ENCODE data around the gene FAM118A.
"Not testable (repeated sequence)": the region's sequence is repeated elsewhere in the genome, so short reads cannot be mapped to it uniquely, and the experiment has no call there.

FAM118A gene

DNA sequence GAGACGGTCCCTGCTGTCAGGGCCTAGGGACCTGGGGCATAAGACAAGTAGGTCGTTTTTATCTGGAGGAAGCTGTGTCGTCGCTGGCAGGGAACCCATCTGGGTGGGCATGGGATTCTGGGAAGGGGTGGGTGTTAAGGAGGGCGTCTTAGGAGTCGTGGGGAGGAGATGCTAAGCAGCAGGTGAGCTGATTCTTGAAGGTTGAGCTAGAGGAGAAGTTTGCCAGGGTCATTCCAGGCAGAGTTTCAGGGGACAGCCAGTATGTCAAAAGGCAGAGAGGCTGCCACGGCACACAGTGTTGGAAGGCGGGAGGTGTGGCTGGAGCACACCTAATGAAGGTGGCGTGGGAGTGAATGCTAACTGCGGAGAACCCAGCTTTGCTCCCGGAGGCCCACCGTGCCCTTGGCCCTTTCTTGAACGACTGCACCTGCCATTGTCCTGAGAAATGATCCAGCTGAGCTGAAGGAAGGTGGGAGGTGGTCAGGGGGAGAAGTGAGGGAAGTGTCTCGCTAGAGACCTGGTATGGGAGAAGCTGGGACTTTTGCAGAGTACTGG is 1.3 kb downstream of the FAM118A start:
- DNase-seq = no peak

DNA sequence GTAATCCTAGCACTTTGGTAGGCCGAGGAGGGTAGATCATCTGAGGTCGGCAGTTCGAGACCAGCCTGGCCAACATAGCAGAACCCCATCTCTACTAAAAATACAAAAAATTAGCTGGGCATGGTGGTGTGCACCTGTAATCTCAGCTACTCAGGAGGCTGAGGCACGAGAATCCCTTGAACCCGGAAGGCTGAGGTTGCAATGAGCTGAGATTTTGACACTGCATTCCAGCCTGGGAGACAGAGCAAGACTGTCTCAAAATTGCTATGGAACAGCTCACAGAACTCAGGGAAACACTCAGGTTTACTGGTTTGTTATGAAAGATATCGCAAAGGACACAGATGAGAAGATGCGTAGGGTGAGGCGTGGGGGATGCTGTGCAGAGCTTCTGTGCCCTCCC is 2.7 kb downstream of the FAM118A start:
- no peak for DNase-seq

DNA sequence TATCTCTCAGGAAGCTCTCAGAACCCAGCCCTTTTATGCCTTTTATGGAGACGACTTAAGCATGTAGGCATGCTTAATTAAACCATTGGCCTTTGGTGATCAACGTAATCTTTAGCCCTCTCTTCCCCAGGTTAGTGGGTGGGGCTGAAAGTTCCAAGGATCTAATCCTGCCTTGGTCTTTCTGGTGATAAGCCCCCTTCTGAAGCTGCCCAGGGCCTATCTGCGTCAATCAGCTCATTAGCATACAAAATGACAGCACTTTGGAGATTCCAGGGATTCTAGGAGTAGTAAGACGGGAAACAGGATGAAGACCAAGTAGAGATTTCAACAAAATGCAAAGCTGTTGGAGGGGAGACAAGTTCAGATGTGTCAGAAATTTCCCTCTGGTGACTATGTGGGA is 3.1 kb downstream of the FAM118A start:
- DNase-seq = no peak

DNA sequence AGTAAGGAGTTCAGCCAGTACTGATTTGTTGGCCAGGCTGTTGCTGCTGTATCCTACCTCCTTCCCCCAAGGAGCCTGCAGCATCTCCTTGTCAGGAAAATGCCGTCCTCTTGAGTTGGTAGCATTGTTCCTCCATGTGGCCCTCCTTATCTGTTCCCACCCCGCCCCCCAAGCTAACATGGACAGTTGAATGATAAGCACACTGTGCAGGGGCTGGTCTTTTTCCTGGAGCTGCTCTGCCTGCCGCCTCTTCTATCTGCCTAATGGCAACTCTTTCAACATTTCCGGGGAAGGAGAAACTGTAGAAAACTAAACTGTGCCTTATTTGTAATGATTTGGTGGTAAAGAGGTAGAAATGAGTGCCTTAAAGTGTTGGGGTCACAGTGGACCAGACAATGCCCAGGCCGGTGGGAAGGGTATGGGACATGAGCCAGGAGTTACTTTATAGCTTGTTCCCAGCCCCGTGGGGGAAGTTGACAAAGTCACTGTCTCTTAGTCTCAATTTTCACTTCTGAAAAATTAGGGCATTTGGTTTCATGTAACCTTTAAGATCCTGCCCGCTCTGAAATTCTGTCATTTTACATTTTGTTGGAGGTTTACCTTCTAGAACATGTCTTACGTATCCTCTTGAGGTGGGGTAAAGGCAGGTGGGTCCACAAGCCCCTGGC is 4.5 kb downstream of the FAM118A start:
- DNase-seq = no peak

DNA sequence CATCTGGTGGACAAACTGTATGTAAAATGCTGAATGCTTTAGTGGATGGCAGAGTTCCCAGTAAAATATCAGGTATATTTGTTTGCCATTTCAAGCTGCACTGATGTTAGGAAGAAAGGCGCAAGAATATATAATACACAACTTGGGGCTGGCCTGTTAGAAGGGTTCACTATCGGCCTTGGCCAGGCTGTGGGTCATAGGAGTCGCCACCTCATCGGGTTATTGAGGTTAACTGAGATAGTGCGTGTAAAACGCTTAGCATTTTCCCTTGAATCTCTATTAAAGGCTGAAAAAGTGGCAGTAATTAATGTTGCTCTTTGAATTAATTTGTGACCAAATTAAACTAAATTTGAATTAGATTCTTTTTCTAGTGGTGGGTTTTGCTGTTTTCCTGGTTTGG is 5.1 kb downstream of the FAM118A start:
- no peak for DNase-seq

DNA sequence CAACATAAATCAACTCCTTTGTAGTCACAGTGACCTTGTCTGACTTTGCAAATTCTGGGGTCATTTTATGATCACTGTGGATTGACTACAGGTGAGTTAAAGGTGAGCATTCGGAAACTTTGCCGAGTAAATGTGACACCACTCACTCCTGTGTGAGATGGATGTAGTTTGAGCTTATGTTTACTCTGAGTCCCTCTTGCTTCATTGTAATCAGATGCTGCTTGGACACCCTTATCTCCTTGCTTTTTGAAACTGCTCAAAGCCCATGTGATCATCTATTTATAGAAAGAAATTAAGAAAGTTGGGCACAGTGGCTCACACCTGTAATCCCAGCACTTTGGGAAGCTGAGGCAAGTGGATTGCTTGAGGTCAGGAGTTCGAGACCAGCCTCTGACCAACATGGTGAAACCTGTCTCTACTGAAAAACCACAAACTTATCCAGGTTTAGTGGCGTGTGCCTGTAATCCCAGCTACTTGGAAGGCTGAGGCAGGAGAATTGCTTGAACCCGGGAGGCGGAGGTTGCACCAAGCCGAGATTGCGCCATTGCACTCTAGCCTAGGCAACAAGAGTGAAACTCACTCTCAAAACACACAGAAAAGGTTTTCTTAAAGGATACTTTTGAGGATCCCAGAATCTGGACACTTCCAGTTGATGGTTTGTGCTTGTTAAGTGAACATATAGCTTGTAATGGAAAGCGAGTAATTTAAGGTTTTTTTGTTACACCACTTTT is 7.2 kb downstream of the FAM118A start:
- DNase-seq = no peak

DNA sequence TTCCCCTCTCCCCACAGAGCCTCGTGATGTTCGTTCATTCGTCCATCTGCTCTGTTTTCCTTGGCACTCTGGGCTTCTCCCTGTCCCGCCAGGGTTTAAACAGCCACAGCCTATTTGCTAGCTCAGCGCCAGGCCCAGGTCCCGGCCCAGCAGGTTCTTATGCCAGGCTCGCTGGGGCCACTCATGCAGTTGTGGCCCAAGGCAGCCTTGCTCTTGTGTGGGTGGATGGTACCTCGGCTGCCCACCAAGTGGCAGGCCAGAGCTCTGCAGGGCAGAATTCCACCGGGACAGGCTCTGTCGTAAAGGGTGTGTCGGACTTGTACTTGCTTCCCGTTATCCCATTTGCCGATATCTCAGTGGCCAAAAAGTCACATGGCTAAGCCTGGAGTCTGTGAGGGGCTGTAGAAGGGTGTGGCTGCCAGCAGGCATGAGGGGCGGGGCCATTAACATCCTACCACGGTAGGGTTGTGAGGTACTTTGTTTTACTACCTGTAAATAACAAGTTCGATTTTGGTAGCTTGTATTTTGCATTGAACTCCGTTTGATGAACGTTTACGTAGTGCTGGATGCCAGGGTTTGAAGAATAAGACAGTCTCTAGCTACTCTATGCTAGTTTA is 7.9 kb downstream of the FAM118A start:
- peak; percentile 75 for DNase-seq

DNA sequence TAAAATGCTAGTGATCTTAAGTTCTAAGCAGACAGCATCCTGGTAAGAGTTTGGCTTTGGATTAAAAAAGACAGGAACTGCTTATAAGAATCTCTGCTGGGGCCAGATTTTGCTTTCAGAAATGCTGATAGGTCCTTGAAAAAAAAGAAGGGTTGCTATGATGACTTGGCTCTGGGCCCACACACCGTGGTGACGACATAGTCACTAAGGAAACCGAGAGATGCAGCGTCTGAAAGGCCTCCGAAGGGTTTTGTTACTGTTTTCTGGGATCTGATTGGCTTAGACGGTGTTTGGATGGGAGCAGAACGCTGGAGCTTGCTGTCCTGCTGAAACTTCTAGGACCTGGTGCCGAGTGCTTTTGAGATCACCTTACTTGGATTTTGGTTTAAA is 8.4 kb downstream of the FAM118A start:
- peak; percentile 92 for DNase-seq

DNA sequence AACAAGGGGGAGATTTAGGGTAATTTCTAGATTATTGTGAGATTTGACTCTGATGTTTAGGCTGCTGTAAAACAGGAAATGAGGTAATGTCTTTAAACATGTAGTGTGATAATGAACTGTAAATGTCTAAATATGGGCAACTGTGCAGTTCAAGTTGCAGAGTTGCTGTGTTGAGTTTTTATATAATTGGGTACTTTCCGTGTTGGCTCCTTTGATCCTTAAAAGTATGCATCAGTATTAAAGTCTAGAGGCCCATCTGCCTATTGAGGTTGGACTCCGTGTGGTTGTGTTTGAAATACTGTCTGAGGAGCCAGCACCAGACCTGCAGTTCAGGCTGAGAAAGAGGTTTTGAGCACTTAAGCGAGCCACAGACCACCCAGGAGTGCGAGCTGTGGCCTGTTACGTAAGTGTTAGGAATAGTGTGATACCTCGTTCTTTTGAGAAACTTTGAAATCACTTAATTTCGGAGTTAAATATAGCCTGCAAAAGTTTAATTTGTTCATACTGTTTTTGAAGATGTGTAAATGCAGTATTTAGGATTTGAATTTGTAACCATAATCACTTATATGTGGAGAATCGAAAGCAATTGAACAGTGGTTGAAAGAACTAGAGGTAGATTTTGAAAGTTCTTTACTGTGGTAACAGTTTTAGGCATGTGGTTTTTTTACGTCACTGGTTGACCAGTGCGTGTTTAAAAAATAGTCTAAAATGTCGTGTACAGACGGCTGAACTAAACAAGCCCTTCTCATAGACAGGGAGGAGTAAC is 9.0 kb downstream of the FAM118A start:
- no peak for DNase-seq

DNA sequence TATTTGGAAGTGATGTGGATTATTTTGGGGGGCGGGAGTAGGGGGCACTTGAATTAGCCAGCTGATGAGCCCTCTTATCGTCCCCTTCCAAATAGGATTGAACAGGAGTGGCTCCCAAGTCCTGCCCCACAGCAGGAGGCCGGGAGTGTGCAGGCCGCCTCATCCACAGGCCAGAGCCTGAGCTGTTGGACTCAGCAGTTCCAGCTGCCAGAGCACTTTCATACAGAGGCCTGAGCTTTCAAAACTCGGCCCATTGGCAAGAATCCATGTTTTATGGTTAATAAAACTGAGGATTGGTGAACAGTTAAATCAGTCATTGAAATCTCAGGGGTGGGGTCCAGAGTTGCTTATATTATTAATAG is 9.6 kb downstream of the FAM118A start:
- DNase-seq = no peak

DNA sequence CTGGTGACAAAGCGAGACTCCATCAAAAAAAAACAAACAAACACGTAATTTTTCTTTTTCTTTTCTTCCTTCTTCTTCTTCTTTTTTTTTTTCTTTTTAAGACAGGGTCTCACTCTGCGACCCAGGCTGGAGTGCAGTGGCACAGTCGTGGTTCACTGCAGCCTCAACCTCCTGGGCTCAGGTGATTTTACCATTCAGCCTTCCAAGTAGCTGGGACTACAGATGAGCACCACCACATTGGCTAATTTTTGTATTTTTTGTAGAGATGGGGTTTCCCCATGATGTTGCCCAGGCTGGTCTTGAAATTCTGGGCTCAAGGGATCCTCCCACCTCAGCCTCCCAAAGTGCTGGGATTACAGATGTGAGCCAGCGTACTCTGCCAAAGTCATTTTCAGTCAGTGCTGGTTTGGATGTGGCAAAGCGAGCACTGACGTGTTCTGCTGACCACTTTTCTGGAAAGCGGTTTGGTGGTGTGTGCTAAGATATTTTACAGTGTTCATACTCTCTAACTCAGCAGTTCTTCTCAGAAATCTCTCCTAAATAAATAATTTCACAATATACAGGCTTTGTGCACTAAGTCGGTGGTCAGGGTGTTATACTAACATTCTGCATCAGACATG is 10.7 kb downstream of the FAM118A start:
- DNase-seq = no peak

DNA sequence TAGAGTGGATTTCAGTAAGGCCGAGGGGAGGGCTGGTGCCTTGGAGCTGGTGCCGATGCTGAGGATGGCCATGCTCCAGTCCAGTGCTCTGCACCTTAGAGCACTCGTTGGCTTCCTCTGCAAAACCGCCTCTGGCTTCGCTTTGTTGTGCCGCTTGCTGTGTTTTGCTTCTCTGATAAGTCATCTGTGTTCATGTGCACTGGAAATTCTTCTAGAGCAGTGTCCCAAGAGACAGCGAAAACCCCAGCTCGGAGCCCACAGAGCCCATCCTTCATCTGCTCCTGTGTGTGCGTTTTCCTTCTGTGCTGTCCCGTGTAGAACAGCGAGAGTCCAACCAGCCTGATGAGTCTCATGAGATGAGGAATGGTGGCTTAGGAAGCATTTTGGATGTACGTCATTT is 12.1 kb downstream of the FAM118A start:
- no peak for DNase-seq

DNA sequence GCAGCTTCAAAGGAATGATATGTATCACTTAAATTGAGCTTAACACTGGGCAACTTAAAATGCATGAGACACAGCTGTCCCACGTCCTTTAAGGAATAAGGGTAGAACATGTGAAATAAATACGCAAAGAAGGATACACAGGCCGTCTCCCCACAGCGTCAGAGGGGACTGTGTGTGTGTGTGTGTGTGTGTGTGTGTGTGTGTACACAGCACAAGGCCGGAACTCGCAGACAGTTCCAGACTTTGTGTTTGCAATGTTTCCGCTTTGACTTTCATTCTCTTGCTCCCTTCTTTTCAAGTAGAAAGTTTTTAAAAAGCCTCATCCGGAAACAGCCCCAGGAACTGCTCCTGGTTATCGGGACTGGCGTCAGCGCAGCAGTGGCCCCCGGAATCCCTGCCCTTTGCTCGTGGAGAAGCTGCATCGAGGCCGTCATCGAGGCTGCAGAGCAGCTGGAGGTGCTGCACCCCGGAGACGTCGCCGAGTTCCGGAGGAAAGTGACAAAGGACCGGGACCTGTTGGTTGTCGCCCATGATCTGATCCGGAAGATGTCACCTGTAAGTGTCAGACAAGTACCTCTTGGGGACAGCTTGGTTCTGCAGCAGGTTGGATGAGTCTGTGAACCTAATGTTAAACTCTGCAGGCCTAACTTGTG is 13.3 kb downstream of the FAM118A start:
- no peak for DNase-seq

DNA sequence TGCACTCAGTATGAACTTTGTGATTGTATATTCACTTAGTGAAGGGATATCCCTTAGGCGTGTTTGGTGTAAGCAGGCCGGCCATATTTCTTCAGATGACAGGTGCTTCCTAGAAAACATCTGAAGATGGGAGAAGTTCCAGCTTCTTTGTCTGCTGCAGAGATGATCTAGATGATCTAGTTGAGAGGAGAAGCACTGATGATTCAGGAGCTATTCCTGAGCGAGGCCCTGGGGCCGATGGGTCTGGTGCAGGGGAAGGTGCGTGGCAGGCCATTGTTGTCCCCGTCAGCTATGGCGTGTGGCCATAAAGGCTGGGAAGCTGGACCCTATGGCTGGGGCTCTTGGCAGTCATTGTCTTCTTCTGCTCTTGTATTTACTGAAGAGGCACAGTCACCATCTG is 14.0 kb downstream of the FAM118A start:
- no peak for DNase-seq

DNA sequence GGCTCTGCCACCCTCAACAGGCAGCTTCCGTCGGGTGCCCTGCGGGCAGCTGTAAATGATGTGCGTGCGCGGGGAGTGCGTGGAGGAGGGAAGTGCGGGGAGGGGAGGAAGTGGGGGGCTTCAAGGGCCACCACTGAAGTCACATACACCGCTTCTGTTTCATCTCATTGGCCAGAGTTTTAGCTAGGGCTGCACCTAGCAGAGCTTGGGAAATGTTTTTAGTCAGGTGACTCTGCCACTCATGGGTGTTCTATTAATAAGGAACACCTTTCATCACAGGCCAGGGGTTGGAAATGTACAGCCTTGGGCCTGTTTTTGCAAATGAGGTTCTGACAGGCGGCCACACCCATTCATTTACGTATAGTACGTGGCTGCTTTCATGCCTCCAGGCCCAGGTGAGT is 14.6 kb downstream of the FAM118A start:
- DNase-seq = no peak

DNA sequence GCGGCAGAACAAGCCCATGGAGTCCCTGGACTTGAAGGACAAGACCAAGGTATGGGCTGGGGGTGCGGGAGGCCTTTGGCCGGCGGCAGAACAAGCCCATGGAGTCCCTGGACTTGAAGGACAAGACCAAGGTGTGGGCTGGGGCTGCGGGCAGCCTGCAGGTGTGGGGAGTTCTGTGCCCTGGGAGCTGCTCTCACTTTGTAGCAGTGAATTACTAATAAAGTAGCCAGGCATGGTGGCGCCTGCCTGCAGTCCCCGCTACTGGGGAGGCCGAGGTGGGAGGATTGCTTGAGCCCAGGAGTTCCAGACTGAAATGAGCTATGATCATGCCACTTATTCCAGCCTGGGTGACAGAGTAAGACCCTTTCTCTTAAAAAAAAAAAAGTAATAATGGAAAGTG is 18.5 kb downstream of the FAM118A start:
- DNase-seq = not testable (repeated sequence)

DNA sequence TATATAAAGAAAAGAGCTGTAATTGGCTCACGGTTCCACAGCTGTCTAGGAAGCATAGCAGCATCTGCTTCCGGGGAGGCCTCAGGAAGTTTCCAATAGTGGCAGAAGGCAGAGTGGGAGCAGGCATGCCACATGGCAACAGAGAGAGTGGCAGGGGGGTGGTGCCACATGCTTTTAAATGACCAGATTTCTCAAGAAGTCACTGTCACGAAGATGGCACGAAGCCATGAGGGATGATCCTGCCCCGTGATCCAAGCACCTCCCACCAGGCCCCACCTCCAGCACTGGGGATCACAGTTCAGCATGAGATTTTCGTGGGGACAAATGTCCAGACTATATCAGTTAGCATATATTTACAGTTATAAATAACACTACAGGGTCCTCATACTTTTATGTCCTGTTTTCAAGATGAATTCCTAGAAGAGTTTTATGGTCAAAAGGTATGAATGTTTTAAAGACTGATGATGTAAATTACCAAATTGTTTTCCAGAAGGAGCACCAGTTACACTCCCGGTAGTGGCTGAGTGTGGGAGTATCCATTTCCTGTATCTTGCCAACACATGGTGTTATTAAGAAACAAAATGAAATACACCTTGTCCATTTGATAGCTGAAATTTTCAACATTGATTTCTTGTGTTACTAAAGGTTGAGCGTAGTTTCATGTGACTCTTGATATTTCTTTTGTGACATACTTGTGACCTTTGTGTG is 19.2 kb downstream of the FAM118A start:
- DNase-seq = no peak

DNA sequence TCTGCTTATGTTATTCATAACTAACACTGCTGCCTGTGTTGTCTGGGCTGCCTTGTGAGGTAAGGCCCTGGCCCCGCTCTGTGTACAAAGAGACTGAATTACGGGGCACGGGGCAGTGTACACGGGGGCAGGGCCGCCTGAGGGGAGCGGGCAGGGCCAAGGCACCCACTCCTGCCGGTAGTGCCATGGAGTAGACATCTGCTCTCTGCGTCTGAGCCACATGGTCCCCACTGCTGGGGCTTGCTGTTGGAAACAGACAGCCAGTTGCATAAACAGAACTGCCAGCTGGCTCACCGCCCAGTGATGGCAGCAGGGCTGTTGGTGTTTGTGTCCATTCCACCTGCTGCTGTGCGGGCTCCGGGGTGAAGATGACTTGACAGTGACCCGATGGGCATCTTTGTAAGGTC is 19.8 kb downstream of the FAM118A start:
- no peak for DNase-seq

DNA sequence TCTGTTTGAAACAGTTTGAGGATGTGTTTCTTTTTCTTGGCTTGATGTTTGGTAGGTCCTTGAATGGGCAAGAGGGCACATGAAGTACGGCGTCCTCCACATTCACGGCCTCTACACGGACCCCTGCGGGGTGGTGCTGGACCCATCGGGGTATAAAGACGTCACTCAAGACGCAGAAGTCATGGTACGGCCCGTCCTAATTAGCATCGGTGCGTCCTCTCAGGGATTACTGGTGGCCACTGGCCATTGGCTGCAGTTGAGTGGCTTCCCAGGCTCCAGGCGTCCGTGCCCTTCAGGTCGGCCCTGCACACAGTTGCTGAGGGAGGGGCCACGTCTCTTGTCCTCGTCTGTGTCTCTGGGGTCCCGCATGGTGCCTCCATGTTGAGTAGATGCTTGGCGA is 20.8 kb downstream of the FAM118A start:
- no peak for DNase-seq

DNA sequence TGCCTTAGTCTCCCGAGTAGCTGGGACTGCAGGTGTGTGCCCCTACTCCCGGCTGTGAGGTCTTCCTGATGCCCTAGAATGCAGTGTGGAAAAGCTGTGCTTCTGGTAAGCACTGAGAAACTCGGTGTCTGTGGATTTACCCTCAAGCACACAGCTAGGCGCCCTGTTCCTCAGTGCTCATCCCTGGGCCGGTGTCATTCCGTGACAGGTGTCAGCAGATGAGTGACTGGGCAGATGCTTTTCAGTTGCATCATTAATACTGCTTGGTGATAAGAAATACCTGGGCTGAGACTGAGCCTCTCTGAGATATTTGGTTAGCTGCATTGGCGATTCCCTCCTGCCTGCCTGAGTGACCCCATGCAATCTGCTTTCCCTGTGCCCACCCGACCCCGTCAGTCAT is 21.8 kb downstream of the FAM118A start:
- no peak for DNase-seq

DNA sequence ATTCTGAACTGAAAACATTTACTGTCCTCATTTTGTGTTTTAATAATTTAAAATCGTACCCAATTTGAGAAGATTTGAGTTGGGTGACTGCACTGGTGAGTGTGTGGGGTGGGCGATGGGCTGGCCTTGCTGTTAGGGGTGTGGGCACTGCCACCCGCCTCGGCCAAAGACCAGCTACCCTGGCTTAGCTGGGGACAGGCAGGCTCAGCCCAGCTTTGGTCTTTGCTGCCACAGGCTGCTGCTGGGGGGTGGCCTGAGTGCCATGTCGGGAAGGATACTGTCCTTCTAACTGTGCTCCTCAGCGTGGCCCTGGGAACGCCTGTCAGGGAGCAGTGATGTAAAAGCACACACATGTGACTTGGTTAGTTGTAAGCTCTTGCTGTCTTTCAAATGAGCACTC is 22.3 kb downstream of the FAM118A start:
- no peak for DNase-seq

DNA sequence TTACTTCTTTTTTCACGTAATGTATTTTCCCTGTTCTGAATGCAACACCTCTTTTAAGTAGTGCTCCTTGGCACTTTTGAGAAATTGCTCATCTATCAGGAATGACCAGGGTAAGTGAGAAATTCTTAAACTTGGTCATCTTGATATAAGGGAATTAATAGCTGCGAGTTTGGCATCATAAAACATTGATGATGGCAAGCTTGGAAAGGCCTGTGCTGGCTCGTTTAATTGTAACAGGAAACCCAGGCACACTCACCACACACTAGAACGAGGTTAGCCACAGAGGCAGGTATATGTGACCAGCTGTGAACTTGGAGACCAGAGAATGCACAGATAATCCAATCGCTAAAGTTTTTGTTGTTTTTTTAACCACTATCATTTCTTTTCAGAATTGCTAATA is 24.3 kb downstream of the FAM118A start:
- no peak for DNase-seq

Data from NCI-H748 treated with DMSO at 0.1 percent for 48 hours (cell line).